Pancreas (tissue), 10 donors: ENCODE measurements around the gene OGFOD1. TPM values are rescaled to one million over a fixed set of nuclear protein-coding genes. Genes with fewer than 3 reads are reported as not detected.

Source experiments
- ATAC-seq, 4 donors: fragments of 200-7000 bp; cut with Tn5 transposase; one replicate each; pipeline versions ENCODE4 v1.8.0 to v1.9.1; 2020; ENCODE audit warnings: mild to moderate bottlenecking in 4 of 4, moderate library complexity in 4 of 4
- DNase-seq, 6 donors: peaks; one replicate each; pipeline ENCODE4 v3.0.0-alpha.2; 2020
- FAIRE-seq: peaks from 2 replicates; lab custom pipeline; 2012; peaks lifted over from hg19 to GRCh38; lab: Jason Lieb, UNC
- H3K27ac ChIP-seq, 4 donors: fragments of 200-600 bp; sonication (generic); 1 replicate in 3 of 4; 2 replicates in 1 of 4; pipeline versions ENCODE4 v1.5.0 to v1.8.0; 2020
- H3K27me3 ChIP-seq, 4 donors: fragments of 200-600 bp; one replicate each; pipeline ENCODE4 v1.8.0; 2021
- H3K36me3 ChIP-seq, 3 donors: fragments of 200-600 bp; sonication (generic) in 1 of 3; one replicate each; pipeline versions ENCODE4 v1.5.0 to v1.8.0; 2020 to 2021
- H3K4me1 ChIP-seq, 3 donors: fragments of 200-600 bp; one replicate each; pipeline ENCODE4 v1.8.0; 2021
- H3K4me3 ChIP-seq, 4 donors: fragments of 200-600 bp; sonication (generic) in 2 of 4; one replicate each; pipeline versions ENCODE4 v1.5.0 to v1.8.0; 2020 to 2021
- H3K9me3 ChIP-seq, 4 donors: fragments of 200-600 bp; one replicate each; pipeline ENCODE4 v1.8.0; 2021
- WGBS, 2 donors: extraction: QIAGEN DNeasy Blood & Tissue Kit; methylation state at CpG; one replicate each; pipeline ENCODE4 v1.1.7; 2013; 5-methylcytosine and 5-hydroxymethylcytosine counted together
- intact Hi-C, 3 donors: fragments of 100-400 bp; cut with DNase I; formaldehyde crosslinking; loops; one replicate each; pipeline versions ENCODE4 v1.11.1 to v1.14.2; 2022
- polyA plus RNA-seq, 2 donors: library from polyadenylated mRNA; stranded (reverse); fragments of 200-250 nt; gene quantifications; one replicate each; pipeline ENCODE4 v1.2.3, GENCODE V29; 2013
- total RNA-seq, 6 donors: library from RNA; stranded (reverse); fragmentation: NEBNext Ultra II Directional in 4 of 6; extraction: Animal tissue kit (Norgen Biotek cat#: 25700) in 4 of 6; gene quantifications; one replicate each; pipeline versions ENCODE4 v1.2.1 to v1.2.4, GENCODE V29; 2021 to 2023
- TF ChIP-seq, protein P1 (sequence below), 4 donors: fragments of 200-600 bp; sonication (generic) in 3 of 4; IDR thresholded peaks; one replicate each; pipeline versions ENCODE4 v1.5.0 to v1.8.0; 2021; ENCODE audit warnings: antibody characterized with exemption in 4 of 4
- donor health status: healthy with polysubstance abuse.
- donor health status: DM: no; HTN: no; CAD: no; lungs with moderate emphysema.
- donor health status: DM: no; HTN: no; CAD: no.
- donor health status: control.
- donor health status: control.
- donor health status: Bipolar disorder and iron deficiency.
- donor health status: DM: yes; HTN: yes; CAD: no.
- donor health status: DM: no; HTN: no; CAD: no.
- donor health status: DM: no; HTN: no; CAD: no.
- donor health status: DM: yes; HTN: yes; CAD: no.

OGFOD1 gene
- total and polyA plus RNA-seq, 8 donors = 3.2 to 14.0 (median 8.7) TPM

DNA sequence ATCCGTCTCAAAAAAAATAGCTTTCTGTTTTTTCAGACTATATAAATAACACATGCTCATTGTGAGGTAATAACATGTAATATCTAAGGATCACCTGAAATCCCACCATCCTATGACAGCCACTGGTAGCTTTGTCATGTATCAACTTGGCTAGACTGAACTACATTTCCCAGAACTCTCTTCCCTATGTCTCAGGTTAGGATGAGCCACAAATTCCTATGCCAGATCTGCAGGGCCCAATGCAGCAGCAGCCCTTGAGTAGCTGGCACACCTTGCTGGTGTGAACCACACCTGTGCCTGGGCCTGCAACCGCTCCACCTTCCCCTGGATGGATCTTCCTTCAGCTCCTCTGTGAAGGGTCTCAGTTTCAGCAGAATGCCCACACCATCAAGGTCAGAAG lies 28.1 kb downstream of the OGFOD1 start:
- Histone ChIP-seq H3K4me3 (no peak overlapping the region), H3K36me3 (peaks cover 0 to 36% (median 10%) of the 10 kb centered on the region in 3 donors), H3K9me3 (no peaks in the 10 kb centered on the region), H3K27me3 (no peaks in the 10 kb centered on the region), H3K27ac (no peak overlapping the region), H3K4me1 (no peaks in the 10 kb centered on the region)
- TF ChIP-seq, protein P1, sequence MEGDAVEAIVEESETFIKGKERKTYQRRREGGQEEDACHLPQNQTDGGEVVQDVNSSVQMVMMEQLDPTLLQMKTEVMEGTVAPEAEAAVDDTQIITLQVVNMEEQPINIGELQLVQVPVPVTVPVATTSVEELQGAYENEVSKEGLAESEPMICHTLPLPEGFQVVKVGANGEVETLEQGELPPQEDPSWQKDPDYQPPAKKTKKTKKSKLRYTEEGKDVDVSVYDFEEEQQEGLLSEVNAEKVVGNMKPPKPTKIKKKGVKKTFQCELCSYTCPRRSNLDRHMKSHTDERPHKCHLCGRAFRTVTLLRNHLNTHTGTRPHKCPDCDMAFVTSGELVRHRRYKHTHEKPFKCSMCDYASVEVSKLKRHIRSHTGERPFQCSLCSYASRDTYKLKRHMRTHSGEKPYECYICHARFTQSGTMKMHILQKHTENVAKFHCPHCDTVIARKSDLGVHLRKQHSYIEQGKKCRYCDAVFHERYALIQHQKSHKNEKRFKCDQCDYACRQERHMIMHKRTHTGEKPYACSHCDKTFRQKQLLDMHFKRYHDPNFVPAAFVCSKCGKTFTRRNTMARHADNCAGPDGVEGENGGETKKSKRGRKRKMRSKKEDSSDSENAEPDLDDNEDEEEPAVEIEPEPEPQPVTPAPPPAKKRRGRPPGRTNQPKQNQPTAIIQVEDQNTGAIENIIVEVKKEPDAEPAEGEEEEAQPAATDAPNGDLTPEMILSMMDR (IDR thresholded peaks at IDR 0.05) = no peak
- no peak for DNase-seq
- intact Hi-C loops = no loop called here
- ATAC-seq = peak in 1 of 4 donors; percentile 12
- FAIRE-seq = no peak
- WGBS, 2 donors = 93 to 97% methylated on average over 2 of the region's 2 CpGs

- H3K36me3 ChIP-seq = peaks cover 0 to 30% (median 6%) of the 10 kb centered on the region in 3 donors
- TF ChIP-seq, protein P1 (IDR thresholded peaks at IDR 0.05) = no peak
- ATAC-seq = no peak
- no peak for DNase-seq
- H3K27ac ChIP-seq = no peak overlapping the region
- intact Hi-C loops = no loop called here
- no peak for FAIRE-seq
- 84 to 87% methylated on average over 7 of the region's 7 CpGs for WGBS, 2 donors
- no peaks in the 10 kb centered on the region for H3K27me3 ChIP-seq
- H3K9me3 ChIP-seq = no peaks in the 10 kb centered on the region
- no peak overlapping the region for H3K4me3 ChIP-seq
- no peaks in the 10 kb centered on the region for H3K4me1 ChIP-seq
Observed at GRCh38 chr16:56480776-56481467, 29.6 kb downstream of the OGFOD1 start.

GRCh38 chr16:56481468-56482122 lies 30.2 kb downstream of the OGFOD1 start:
- TF ChIP-seq, protein P1 (IDR thresholded peaks at IDR 0.05) = no peak
- no peak overlapping the region for H3K27ac ChIP-seq
- H3K9me3 ChIP-seq = no peaks in the 10 kb centered on the region
- no peak for FAIRE-seq
- peaks cover 0 to 25% (median 3%) of the 10 kb centered on the region in 3 donors for H3K36me3 ChIP-seq
- intact Hi-C loops = no loop called here
- H3K4me1 ChIP-seq = no peaks in the 10 kb centered on the region
- no peak overlapping the region for H3K4me3 ChIP-seq
- no peak for DNase-seq
- H3K27me3 ChIP-seq = no peaks in the 10 kb centered on the region
- WGBS, 2 donors = 95 to 96% methylated on average over 2 of the region's 2 CpGs
- ATAC-seq = no peak

GRCh38 chr16:56482683-56483236 lies 31.4 kb downstream of the OGFOD1 start:
- WGBS, 2 donors = 90 to 93% methylated on average over 5 of the region's 5 CpGs
- no peak for ATAC-seq
- no peaks in the 10 kb centered on the region for H3K4me1 ChIP-seq
- H3K4me3 ChIP-seq = no peak overlapping the region
- DNase-seq = no peak
- no peak overlapping the region for H3K27ac ChIP-seq
- H3K36me3 ChIP-seq = peaks cover 0 to 13% (median 0%) of the 10 kb centered on the region in 3 donors
- no peaks in the 10 kb centered on the region for H3K9me3 ChIP-seq
- TF ChIP-seq, protein P1 (IDR thresholded peaks at IDR 0.05) = no peak
- intact Hi-C loops = no loop called here
- H3K27me3 ChIP-seq = no peaks in the 10 kb centered on the region
- no peak for FAIRE-seq
